ENCODE results near the gene RASA1. TPM values are rescaled to one million over a fixed set of nuclear protein-coding genes. Genes with fewer than 3 reads are reported as not detected.

The RASA1 gene
- total RNA-seq, 1 donor from 2014 or later = 33.4 TPM

GRCh38 chr5:87347272-87347671, 79.6 kb downstream of the RASA1 start:
- ATAC-seq (no peak), DNase-seq (ENCODE audit: low spot score) (no peak)
- intact Hi-C loops (cut with DNase I) = no loop called here

GRCh38 chr5:87347841-87348240, 80.2 kb downstream of the RASA1 start:
- intact Hi-C loops (cut with DNase I) = no loop called here
- no peak for DNase-seq (ENCODE audit: low spot score)
- no peak for ATAC-seq

GRCh38 chr5:87354496-87354895, 86.8 kb downstream of the RASA1 start:
- ATAC-seq (no peak), DNase-seq (ENCODE audit: low spot score) (no peak)
- intact Hi-C loops (cut with DNase I) = no loop called here

GRCh38 chr5:87359106-87359505, 91.4 kb downstream of the RASA1 start:
- DNase-seq (ENCODE audit: low spot score) (no peak), ATAC-seq (no peak)
- intact Hi-C loops (cut with DNase I) = no loop called here

- ATAC-seq = no peak
Measured at GRCh38 chr5:87360132-87360531, 92.4 kb downstream of the RASA1 start.

GRCh38 chr5:87361031-87361445, 93.4 kb downstream of the RASA1 start:
- ATAC-seq = peak; percentile 77
- intact Hi-C loops (cut with DNase I) = no loop called here
- DNase-seq (ENCODE audit: low spot score) = no peak

More at GRCh38 chr5:87360132-87360531, 92.4 kb downstream of the RASA1 start:
- no peak for DNase-seq (ENCODE audit: low spot score)
- intact Hi-C loops (cut with DNase I) = no loop called here

- DNase-seq (ENCODE audit: low spot score) (no peak), ATAC-seq (peak; percentile 14)
- intact Hi-C loops (cut with DNase I) = no loop called here
Measured at GRCh38 chr5:87361536-87362213, 94.0 kb downstream of the RASA1 start.

- DNase-seq (ENCODE audit: low spot score) = no peak
- intact Hi-C loops (cut with DNase I) = no loop called here
- ATAC-seq = no peak
Measured at GRCh38 chr5:87367243-87367642, 99.6 kb downstream of the RASA1 start.

GRCh38 chr5:87368601-87369000, 100.9 kb downstream of the RASA1 start:
- DNase-seq (ENCODE audit: low spot score) (no peak), ATAC-seq (no peak)
- intact Hi-C loops (cut with DNase I) = no loop called here

GRCh38 chr5:87369431-87369830, 101.7 kb downstream of the RASA1 start:
- intact Hi-C loops (cut with DNase I) = no loop called here
- no peak for DNase-seq (ENCODE audit: low spot score)
- no peak for ATAC-seq

GRCh38 chr5:87372705-87373104, 105.0 kb downstream of the RASA1 start:
- no peak for DNase-seq (ENCODE audit: low spot score)
- intact Hi-C loops (cut with DNase I) = no loop called here
- ATAC-seq = no peak

- intact Hi-C loops (cut with DNase I) = no loop called here
- no peak for ATAC-seq
Measured at GRCh38 chr5:87382224-87382623, 114.5 kb downstream of the RASA1 start.

GRCh38 chr5:87383216-87383615, 115.5 kb downstream of the RASA1 start:
- DNase-seq (ENCODE audit: low spot score) = no peak
- intact Hi-C loops (cut with DNase I) = no loop called here
- no peak for ATAC-seq

More at GRCh38 chr5:87382224-87382623, 114.5 kb downstream of the RASA1 start:
- no peak for DNase-seq (ENCODE audit: low spot score)

GRCh38 chr5:87385802-87386201, 118.1 kb downstream of the RASA1 start:
- intact Hi-C loops (cut with DNase I) = no loop called here
- ATAC-seq = no peak
- DNase-seq (ENCODE audit: low spot score) = no peak

GRCh38 chr5:87388129-87388528, 120.4 kb downstream of the RASA1 start:
- DNase-seq (ENCODE audit: low spot score) (no peak), ATAC-seq (no peak)
- intact Hi-C loops (cut with DNase I) = no loop called here

GRCh38 chr5:87389296-87390034, 121.8 kb downstream of the RASA1 start:
- ATAC-seq (no peak), DNase-seq (ENCODE audit: low spot score) (no peak)
- intact Hi-C loops (cut with DNase I) = no loop called here

GRCh38 chr5:87390075-87390474, 122.4 kb downstream of the RASA1 start:
- ATAC-seq = no peak
- intact Hi-C loops (cut with DNase I) = no loop called here

GRCh38 chr5:87390576-87391199, 123.0 kb downstream of the RASA1 start:
- intact Hi-C loops (cut with DNase I) = no loop called here
- ATAC-seq (no peak), DNase-seq (ENCODE audit: low spot score) (no peak)

More at GRCh38 chr5:87390075-87390474, 122.4 kb downstream of the RASA1 start:
- no peak for DNase-seq (ENCODE audit: low spot score)

GRCh38 chr5:87392170-87392569, 124.5 kb downstream of the RASA1 start:
- intact Hi-C loops (cut with DNase I) = no loop called here
- ATAC-seq = no peak

GRCh38 chr5:87392801-87393200, 125.1 kb downstream of the RASA1 start:
- DNase-seq (ENCODE audit: low spot score) = no peak
- intact Hi-C loops (cut with DNase I) = no loop called here
- ATAC-seq = no peak

More at GRCh38 chr5:87392170-87392569, 124.5 kb downstream of the RASA1 start:
- DNase-seq (ENCODE audit: low spot score) = no peak
